HCT116 (cell line): Measurements from ENCODE around the gene FAM98B. TPM values are rescaled to one million over a fixed set of nuclear protein-coding genes. Genes with fewer than 3 reads are reported as not detected.

ENCODE experiments used
- ATAC-seq: fragments of 200-7000 bp; cut with Tn5 transposase; 2 replicates; pipeline ENCODE4 v1.9.1; 2020; ENCODE audit warnings: mild to moderate bottlenecking, moderate library complexity
- BruUV-seq: library from RNA; stranded (reverse); fragments of 400-500 nt; replicated peaks from 2 replicates; lab custom pipeline; 2021; lab: Mats Ljungman, UMichigan
- CTCF ChIA-PET: fragments of 300-600 bp; sonication (Branson Sonifier 250); formaldehyde crosslinking; loops from one replicate; lab custom pipeline; 2021; ENCODE audit warnings: antibody characterized with exemption; lab: Charles Lee
- POLR2A ChIA-PET: fragments of 300-600, 350-600 bp; sonication (Branson Sonifier 250); formaldehyde crosslinking; loops from one replicate; lab custom pipeline; 2021; ENCODE audit warnings: antibody characterized with exemption; lab: Charles Lee
- RAD21 ChIA-PET, 2 experiments: fragments of 300-600 bp; sonication (Branson Sonifier 250); formaldehyde crosslinking; loops; one replicate each; lab custom pipeline; 2023; ENCODE audit warnings: low total read pairs in 2 of 2; ENCODE audit not compliant: uncharacterized antibody in 2 of 2, unreplicated experiment in 2 of 2, low non-redundant PET in 1 of 2; lab: Charles Lee
- DNase-seq: peaks from one replicate; pipeline ENCODE4 v3.0.0-alpha.2; 2010; ENCODE audit warnings: low read depth, low spot score
- H2AFZ ChIP-seq: fragments of 200-600 bp; shearing (Covaris generic), sonication (generic); 2 replicates; pipeline ENCODE4 v1.6.1; 2017; ENCODE audit warnings: low read depth, mixed run types, mixed read lengths, antibody characterized with exemption, low read length; ENCODE audit not compliant: poor library complexity, severe bottlenecking
- H3K27ac ChIP-seq: 2 replicates; pipeline ENCODE4 v1.5.1; 2012; ENCODE audit warnings: low read depth, low read length
- H3K27me3 ChIP-seq: fragments of 200-600 bp; sonication (generic); 2 replicates; pipeline ENCODE4 v1.6.1; 2016; ENCODE audit warnings: mixed run types, low read length, mixed read lengths; ENCODE audit not compliant: insufficient read depth
- H3K36me3 ChIP-seq, 2 experiments: fragments of 200-500 bp in 1 of 2; fragments of 200-600 bp in 1 of 2; sonication (Bioruptor generic) in 1 of 2; sonication (generic) in 1 of 2; 2 replicates each; pipeline versions ENCODE4 v1.5.1 to v1.6.1; 2014 to 2016; ENCODE audit warnings: low read length in 2 of 2, inconsistent platforms in 1 of 2, mixed read lengths in 1 of 2, mixed run types in 1 of 2; ENCODE audit not compliant: insufficient read depth in 2 of 2, control insufficient read depth in 1 of 2
- H3K4me1 ChIP-seq, 2 experiments: fragments of 200-600 bp in 1 of 2; sonication (generic) in 1 of 2; 2 replicates each; pipeline versions ENCODE4 v1.5.1 to v1.6.1; 2012 to 2017; ENCODE audit warnings: low read length in 2 of 2, inconsistent platforms in 1 of 2, mild to moderate bottlenecking in 1 of 2, mixed read lengths in 1 of 2, mixed run types in 1 of 2, moderate library complexity in 1 of 2; ENCODE audit not compliant: insufficient read depth in 2 of 2, control insufficient read depth in 1 of 2
- H3K4me2 ChIP-seq: fragments of 200-600 bp; sonication (generic); 2 replicates; pipeline ENCODE4 v1.6.1; 2017; ENCODE audit warnings: mixed run types, low read length, mixed read lengths
- H3K4me3 ChIP-seq, 2 experiments: fragments of 200-600 bp in 1 of 2; sonication (generic) in 1 of 2; replicated peaks in 1 of 2; 2 replicates each; pipeline ENCODE4 v1.5.1; 2011 to 2016; ENCODE audit warnings: low read length in 2 of 2, control low read depth in 1 of 2, low read depth in 1 of 2, mild to moderate bottlenecking in 1 of 2, mixed read lengths in 1 of 2, mixed run types in 1 of 2
- H3K79me2 ChIP-seq: fragments of 200-600 bp; sonication (generic); 2 replicates; pipeline ENCODE4 v1.6.1; 2017; ENCODE audit warnings: mild to moderate bottlenecking, mixed run types, low read length, moderate library complexity, mixed read lengths; ENCODE audit not compliant: insufficient read depth
- H3K9ac ChIP-seq: fragments of 200-600 bp; sonication (generic); 2 replicates; pipeline ENCODE4 v1.6.1; 2016; ENCODE audit warnings: low read length, mixed read lengths
- H3K9me2 ChIP-seq: fragments of 200-600 bp; sonication (generic), shearing (Covaris generic); 2 replicates; pipeline ENCODE4 v1.6.1; 2017; ENCODE audit warnings: mixed run types, mild to moderate bottlenecking, moderate library complexity; ENCODE audit not compliant: insufficient read depth
- H3K9me3 ChIP-seq, 2 experiments: fragments of 200-500 bp in 1 of 2; fragments of 200-600 bp in 1 of 2; sonication (Bioruptor generic) in 1 of 2; sonication (generic) in 1 of 2; 2 replicates each; pipeline ENCODE4 v1.6.1; 2014 to 2017; ENCODE audit warnings: low read length in 2 of 2, mixed read lengths in 2 of 2, inconsistent platforms in 1 of 2, low read depth in 1 of 2, mild to moderate bottlenecking in 1 of 2, mixed run types in 1 of 2, moderate library complexity in 1 of 2; ENCODE audit not compliant: control insufficient read depth in 1 of 2, insufficient read depth in 1 of 2
- H4K20me1 ChIP-seq: fragments of 200-600 bp; sonication (generic), shearing (Covaris generic); 2 replicates; pipeline ENCODE4 v1.6.1; 2017; ENCODE audit warnings: mixed run types, mild to moderate bottlenecking, moderate library complexity; ENCODE audit not compliant: insufficient read depth
- CBX3 ChIP-seq: IDR thresholded peaks from 2 replicates; pipeline ENCODE4 v1.6.1; 2012; ENCODE audit warnings: low read depth
- EGR1 ChIP-seq: IDR thresholded peaks from 2 replicates; pipeline ENCODE4 v1.6.1; 2012; ENCODE audit warnings: low read depth
- ELF1 ChIP-seq: IDR thresholded peaks from 2 replicates; pipeline ENCODE4 v1.6.1; 2012; ENCODE audit warnings: low read depth, borderline replicate concordance
- FOSL1 ChIP-seq: IDR thresholded peaks from 2 replicates; pipeline ENCODE4 v1.6.1; 2012; ENCODE audit warnings: low read depth
- JUND ChIP-seq: IDR thresholded peaks from 2 replicates; pipeline ENCODE4 v1.6.1; 2012
- POLR2A ChIP-seq: IDR thresholded peaks from 2 replicates; pipeline ENCODE4 v1.7.0; 2011; ENCODE audit warnings: borderline replicate concordance; ENCODE audit not compliant: insufficient read depth, insufficient read length; ENCODE audit errors: extremely low read depth
- POLR2AphosphoS5 ChIP-seq: IDR thresholded peaks from 2 replicates; pipeline ENCODE4 v1.6.1; 2011; ENCODE audit warnings: mild to moderate bottlenecking, low read depth, low read length, moderate library complexity
- RAD21 ChIP-seq: IDR thresholded peaks from 2 replicates; pipeline ENCODE4 v1.6.1; 2012; ENCODE audit warnings: low read depth, mild to moderate bottlenecking
- SIN3A ChIP-seq: IDR thresholded peaks from 2 replicates; pipeline ENCODE4 v1.6.1; 2012; ENCODE audit warnings: low read depth
- YY1 ChIP-seq: IDR thresholded peaks from 2 replicates; pipeline ENCODE4 v1.6.1; 2011; ENCODE audit warnings: low read length, low read depth, moderate library complexity, mild to moderate bottlenecking; ENCODE audit not compliant: insufficient replicate concordance; ENCODE audit errors: extremely low read depth
- ZFX ChIP-seq: fragments of 450-650 bp; IDR thresholded peaks from 2 replicates; pipeline ENCODE4 v1.6.1; 2017
- intact Hi-C: fragments of 100-400 bp; cut with micrococcal nuclease; formaldehyde crosslinking; loops from 2 replicates; pipeline ENCODE4 v1.10.0; 2022
- total RNA-seq: library from RNA; stranded (reverse); gene quantifications from one replicate; pipeline ENCODE4 v1.2.1, GENCODE V29; 2021; ENCODE audit not compliant: unreplicated experiment
- TF ChIP-seq, protein P1 (sequence below): IDR thresholded peaks from 2 replicates; pipeline ENCODE4 v1.6.1; 2012
- TF ChIP-seq, protein P2 (sequence below): IDR thresholded peaks from 2 replicates; pipeline ENCODE4 v1.6.1; 2012
- TF ChIP-seq, protein P3 (sequence below): IDR thresholded peaks from 2 replicates; pipeline ENCODE4 v1.6.1; 2011; ENCODE audit warnings: mild to moderate bottlenecking, low read length, moderate library complexity; ENCODE audit not compliant: insufficient replicate concordance; ENCODE audit errors: extremely low read depth
- TF ChIP-seq, protein P4 (sequence below), 3 experiments: fragments of 200-600 bp in 1 of 3; sonication (generic) in 1 of 3; IDR thresholded peaks in 2 of 3; conservative IDR thresholded peaks in 1 of 3; 2 replicates each; pipeline ENCODE4 v1.5.1; 2012 to 2017; ENCODE audit warnings: low read depth in 2 of 3, low read length in 2 of 3, antibody characterized with exemption in 1 of 3, borderline replicate concordance in 1 of 3, control low read depth in 1 of 3, mild to moderate bottlenecking in 1 of 3, mixed read lengths in 1 of 3, mixed run types in 1 of 3, moderate library complexity in 1 of 3; ENCODE audit not compliant: insufficient read depth in 1 of 3

Gene FAM98B
- total RNA-seq, 1 experiment from 2014 or later, result 44.3 TPM

DNA sequence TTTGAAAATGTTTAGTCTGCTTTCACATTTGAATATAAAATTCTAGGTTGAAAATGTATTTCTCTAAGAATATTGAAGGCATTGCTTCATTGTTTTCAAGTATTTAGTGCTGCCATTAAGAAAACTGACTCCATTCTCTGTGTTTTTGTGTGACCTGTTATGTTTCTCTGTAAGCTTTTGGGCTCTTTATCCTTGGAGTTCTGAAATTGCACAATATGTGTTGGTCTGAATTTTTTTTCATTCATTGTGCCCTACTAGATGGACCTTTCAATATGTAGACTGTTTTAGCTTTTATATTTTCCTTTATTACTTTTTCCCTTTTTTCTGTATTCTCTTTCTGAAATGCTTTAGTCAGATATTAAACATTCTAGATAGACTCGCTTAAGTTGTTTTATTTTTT, 22.2 kb downstream of the FAM98B start (continued):
- TF ChIP-seq ELF1, result no peak
- no peak for TF ChIP-seq POLR2AphosphoS5
- TF ChIP-seq, protein P1, sequence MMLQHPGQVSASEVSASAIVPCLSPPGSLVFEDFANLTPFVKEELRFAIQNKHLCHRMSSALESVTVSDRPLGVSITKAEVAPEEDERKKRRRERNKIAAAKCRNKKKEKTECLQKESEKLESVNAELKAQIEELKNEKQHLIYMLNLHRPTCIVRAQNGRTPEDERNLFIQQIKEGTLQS, result no peak

DNA sequence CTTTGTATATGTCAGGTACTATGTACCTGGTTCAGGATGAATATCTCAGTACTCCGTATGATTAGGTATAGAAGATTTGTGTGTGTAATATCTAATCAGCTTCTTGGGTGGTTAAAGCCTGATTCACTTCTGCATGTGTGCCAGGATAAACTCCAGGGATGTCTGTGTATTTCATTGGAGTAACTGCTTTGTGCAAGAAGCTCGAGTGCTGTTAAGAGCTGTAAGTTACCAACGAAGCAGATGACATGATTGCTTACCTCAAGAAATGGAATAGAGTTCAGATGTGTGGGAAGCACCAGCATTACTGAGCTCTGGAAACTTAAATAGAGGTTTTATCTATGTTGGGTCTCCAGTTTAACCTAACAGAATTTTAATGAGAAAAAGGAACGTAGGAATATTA, 23.7 kb downstream of the FAM98B start:
- ChIA-PET RAD21 (no interaction called here), POLR2A (no interaction called here), CTCF (interaction anchor here (1.3 to 2.0 kb wide), 2 partner anchors 37 to 213 kb away, joined by 4 to 6 read pairs; no protein-coding TSS in a partner anchor)
- Histone ChIP-seq H2AFZ (no peak overlapping the region), H3K4me1 (no peaks in the 10 kb centered on the region), H3K4me2 (no peak overlapping the region), H3K79me2 (no peaks in the 10 kb centered on the region; the same call in 1 of the 2 replicates), H3K27me3 (no peaks in the 10 kb centered on the region), H3K9me3 (no peaks in the 10 kb centered on the region), H3K4me3 (no peak overlapping the region), H3K36me3 (peaks cover 21 to 33% of the 10 kb centered on the region in 2 experiments), H3K9me2 (no peaks in the 10 kb centered on the region), H4K20me1 (no peaks in the 10 kb centered on the region), H3K9ac (no peak overlapping the region), H3K27ac (no peak overlapping the region)
- intact Hi-C loops, result no loop called here
- DNase-seq (no peak), ATAC-seq (no peak)
- BruUV-seq, result no TSS peak
- TF ChIP-seq EGR1 (no peak), CBX3 (no peak), RAD21 (no peak), ELF1 (no peak), YY1 (no peak), FOSL1 (no peak), ZFX (no peak), SIN3A (no peak), JUND (no peak), POLR2A (no peak)
- TF ChIP-seq, protein P2, sequence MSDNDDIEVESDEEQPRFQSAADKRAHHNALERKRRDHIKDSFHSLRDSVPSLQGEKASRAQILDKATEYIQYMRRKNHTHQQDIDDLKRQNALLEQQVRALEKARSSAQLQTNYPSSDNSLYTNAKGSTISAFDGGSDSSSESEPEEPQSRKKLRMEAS, result no peak
- TF ChIP-seq, protein P3, sequence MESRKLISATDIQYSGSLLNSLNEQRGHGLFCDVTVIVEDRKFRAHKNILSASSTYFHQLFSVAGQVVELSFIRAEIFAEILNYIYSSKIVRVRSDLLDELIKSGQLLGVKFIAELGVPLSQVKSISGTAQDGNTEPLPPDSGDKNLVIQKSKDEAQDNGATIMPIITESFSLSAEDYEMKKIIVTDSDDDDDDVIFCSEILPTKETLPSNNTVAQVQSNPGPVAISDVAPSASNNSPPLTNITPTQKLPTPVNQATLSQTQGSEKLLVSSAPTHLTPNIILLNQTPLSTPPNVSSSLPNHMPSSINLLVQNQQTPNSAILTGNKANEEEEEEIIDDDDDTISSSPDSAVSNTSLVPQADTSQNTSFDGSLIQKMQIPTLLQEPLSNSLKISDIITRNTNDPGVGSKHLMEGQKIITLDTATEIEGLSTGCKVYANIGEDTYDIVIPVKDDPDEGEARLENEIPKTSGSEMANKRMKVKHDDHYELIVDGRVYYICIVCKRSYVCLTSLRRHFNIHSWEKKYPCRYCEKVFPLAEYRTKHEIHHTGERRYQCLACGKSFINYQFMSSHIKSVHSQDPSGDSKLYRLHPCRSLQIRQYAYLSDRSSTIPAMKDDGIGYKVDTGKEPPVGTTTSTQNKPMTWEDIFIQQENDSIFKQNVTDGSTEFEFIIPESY, result no peak
- TF ChIP-seq, protein P4, sequence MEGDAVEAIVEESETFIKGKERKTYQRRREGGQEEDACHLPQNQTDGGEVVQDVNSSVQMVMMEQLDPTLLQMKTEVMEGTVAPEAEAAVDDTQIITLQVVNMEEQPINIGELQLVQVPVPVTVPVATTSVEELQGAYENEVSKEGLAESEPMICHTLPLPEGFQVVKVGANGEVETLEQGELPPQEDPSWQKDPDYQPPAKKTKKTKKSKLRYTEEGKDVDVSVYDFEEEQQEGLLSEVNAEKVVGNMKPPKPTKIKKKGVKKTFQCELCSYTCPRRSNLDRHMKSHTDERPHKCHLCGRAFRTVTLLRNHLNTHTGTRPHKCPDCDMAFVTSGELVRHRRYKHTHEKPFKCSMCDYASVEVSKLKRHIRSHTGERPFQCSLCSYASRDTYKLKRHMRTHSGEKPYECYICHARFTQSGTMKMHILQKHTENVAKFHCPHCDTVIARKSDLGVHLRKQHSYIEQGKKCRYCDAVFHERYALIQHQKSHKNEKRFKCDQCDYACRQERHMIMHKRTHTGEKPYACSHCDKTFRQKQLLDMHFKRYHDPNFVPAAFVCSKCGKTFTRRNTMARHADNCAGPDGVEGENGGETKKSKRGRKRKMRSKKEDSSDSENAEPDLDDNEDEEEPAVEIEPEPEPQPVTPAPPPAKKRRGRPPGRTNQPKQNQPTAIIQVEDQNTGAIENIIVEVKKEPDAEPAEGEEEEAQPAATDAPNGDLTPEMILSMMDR (IDR thresholded peaks at IDR 0.05 in 2 of 3, conservative IDR thresholded peaks at IDR 0.05 in 1 of 3; ENCODE audit: borderline replicate concordance in 1 of 3, insufficient read depth in 1 of 3, low read depth in 2 of 3, low read length in 2 of 3), result no peak
- TF ChIP-seq, all 23 proteins: peak for 0
